Fibroblast of skin of right quadriceps (primary cell): ENCODE data around the gene SNX4.
"Not testable (repeated sequence)": the region's sequence is repeated elsewhere in the genome, so short reads cannot be mapped to it uniquely, and the experiment has no call there.

ENCODE experiments used
- DNase-seq: peaks from one replicate; pipeline ENCODE4 v3.0.0-alpha.2; 2013

SNX4 gene

DNA sequence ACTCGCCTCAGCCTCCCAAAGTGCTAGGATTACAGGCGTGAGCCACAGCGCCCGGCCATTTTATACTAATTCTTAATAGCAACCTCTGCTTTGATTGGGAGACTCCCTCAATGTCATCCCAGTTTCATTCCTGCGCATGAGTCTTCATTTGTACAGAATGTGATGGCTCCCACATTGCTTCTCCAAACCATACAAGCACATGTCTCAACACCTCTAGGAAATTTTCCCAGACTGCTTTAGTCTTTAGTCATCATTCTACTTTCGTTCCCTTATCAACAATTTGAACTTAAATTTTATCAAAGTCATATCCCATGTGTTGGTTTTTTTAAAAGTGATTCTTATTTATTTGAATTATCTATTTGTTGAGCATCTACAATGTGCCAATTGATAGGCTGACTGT lies 58.1 kb downstream of the SNX4 start:
- DNase-seq, result no peak

GRCh38 chr3:125460233-125460632 lies 59.8 kb downstream of the SNX4 start:
- DNase-seq, result no peak

GRCh38 chr3:125443923-125444322 lies 76.1 kb downstream of the SNX4 start:
- peak; percentile 91 for DNase-seq

DNA sequence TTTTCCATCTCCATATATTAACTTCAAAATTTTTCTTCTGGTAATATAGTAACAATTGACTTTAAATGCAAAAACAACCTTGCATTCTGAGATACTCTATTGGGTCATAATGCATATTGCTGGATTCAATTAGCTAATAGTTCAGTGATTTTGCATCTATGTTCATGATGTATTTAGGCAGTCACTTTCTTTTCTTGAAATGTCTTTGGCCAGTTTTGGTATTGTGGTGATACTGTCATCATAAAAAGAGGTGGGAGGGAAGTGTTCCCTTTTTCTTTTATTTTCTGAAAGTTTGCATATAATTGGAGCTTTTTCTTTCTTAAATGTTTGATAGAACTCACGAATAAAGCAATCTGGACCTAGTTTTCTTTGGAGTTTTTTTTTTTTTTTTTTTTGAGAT lies 77.5 kb downstream of the SNX4 start:
- DNase-seq, result no peak

GRCh38 chr3:125440970-125441369 lies 79.0 kb downstream of the SNX4 start:
- no peak for DNase-seq

GRCh38 chr3:125440559-125440955 lies 79.4 kb downstream of the SNX4 start:
- no peak for DNase-seq

- DNase-seq, result peak; percentile 44
Observed at GRCh38 chr3:125437631-125438435, 82.2 kb downstream of the SNX4 start.

- DNase-seq, result no peak
Observed at GRCh38 chr3:125436921-125437320, 83.1 kb downstream of the SNX4 start.

- DNase-seq, result no peak
Observed at GRCh38 chr3:125435231-125435630, 84.8 kb downstream of the SNX4 start.

DNA sequence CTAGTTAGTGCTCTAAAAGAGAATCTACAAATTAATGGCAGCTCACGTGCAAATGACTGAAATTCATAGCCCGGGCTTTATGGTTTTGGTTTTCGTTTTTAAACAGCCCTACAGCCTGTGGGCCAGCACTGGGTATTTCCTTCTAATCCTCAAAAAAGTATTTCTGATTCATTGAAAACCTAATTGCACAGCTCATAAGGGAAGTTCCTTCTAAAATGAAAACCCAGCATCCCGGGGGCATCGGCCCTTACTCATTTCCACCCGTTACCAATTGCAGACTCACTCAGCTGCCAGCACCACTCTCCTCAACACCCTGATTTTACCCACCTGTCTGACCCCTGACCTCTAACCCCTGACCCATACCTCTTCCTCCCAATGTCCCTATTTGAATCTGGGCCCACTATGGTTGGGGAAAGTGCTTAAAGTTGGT lies 85.4 kb downstream of the SNX4 start:
- DNase-seq, result no peak

DNA sequence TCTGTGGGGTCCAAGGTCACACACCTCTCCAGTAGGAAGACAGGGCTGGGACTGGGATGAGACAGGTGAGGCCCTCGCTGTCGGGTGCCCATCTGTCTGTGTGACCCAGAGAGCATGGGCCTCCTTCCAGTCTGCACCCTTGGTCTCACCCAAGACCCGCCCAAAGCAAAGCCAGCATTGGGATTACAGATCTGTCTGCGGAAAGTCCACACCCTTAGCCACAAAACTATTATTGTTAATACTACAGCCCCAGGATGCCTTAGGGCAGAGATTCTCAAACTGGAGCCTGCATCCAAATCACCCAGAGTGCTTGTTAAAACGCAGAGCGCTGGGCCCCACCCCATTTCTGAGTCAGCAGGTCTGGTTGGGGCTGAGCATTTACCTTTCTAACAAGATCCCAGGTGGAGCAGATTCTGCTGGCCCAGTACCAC lies 86.4 kb downstream of the SNX4 start:
- no peak for DNase-seq

GRCh38 chr3:125433091-125433534 lies 86.9 kb downstream of the SNX4 start:
- DNase-seq, result no peak

- peak; percentile 14 for DNase-seq
Observed at GRCh38 chr3:125431912-125432790, 87.9 kb downstream of the SNX4 start.

DNA sequence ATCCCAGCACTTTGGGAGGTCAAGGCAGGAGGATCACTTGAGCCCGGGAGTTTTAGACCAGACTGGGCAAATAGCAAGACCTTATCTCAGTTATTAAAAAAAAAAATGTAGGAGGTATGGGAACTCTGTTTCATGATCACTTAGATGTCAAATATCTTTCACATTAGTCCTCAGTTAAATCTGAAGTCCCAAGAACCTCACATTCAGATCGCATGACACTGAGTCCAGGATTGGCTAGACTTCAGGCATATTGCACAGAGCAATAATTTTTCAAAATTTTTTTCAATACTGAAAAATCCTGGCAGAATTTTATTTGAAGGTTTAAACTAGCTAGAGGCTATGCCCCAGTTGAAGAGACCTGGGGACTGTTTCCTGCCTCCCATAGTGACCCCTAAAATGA lies 88.6 kb downstream of the SNX4 start:
- DNase-seq, result peak; percentile 39

GRCh38 chr3:125428216-125428830 lies 91.7 kb downstream of the SNX4 start:
- DNase-seq, result no peak

- no peak for DNase-seq
Observed at GRCh38 chr3:125418306-125418705, 101.7 kb downstream of the SNX4 start.

DNA sequence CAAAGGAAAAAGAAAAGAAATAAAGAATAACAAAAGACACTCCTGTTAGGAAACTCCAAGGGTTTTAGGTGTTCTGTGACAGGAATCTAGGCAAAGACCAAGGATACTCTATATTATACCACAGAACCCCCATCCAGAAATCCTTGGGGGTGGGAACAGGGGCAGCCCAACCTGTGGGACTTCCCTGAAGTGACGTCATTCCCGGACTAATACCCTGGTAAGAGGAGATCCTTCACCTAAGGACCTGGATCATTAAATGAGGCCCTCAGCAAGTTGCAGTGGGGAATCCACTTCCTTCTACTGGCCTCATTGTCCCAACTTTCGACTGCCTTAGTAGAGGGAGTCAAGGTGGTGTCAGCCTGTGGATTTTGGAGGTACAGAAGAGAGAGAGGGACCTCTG lies 103.8 kb downstream of the SNX4 start:
- no peak for DNase-seq

- DNase-seq, result no peak
Observed at GRCh38 chr3:125414669-125415068, 105.3 kb downstream of the SNX4 start.

GRCh38 chr3:125410922-125411321 lies 109.1 kb downstream of the SNX4 start:
- DNase-seq, result no peak

DNA sequence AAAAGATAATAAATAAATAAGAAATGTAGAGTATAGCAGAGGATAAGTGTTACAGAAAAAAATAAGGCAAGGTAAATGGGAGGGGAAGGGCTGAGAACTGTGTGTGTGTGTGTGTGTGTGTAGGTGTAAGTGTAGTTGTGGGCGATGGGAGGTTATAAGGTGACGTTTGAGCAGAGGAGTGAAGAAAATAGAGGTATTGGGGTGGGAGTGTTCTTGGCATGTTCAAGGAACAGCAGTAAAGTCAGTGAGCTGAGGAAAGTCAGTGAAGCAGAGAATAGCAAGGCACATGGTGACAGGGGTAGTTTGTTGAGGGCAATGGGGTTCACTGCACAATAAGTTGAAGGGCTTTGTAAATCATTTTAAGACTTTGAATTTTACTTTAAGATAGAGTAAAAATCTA lies 113.9 kb downstream of the SNX4 start:
- DNase-seq, result no peak

- not testable (repeated sequence) for DNase-seq
Observed at GRCh38 chr3:125405515-125405914, 114.5 kb downstream of the SNX4 start.

DNA sequence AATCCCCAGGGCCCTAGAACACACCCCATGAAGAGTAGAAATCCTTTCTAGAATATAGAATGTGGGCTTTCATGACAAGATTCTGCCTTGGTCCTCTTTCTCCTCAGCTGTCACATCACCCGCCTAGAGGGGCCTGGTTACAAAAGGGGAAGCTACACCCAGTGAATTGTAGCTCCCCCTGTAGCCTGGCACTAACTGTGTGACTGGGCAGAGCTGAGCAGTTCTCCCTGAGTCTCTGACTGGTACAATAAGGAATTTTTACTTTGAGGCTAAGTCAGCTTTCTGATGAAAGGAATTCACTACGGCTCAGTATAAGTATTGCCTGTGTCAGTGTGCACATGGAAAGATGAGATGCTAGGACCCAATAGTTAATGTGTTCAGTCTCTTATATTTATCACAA lies 116.2 kb downstream of the SNX4 start:
- peak; percentile 58 for DNase-seq

GRCh38 chr3:125402639-125403038 lies 117.4 kb downstream of the SNX4 start:
- DNase-seq, result no peak
